H9 (cell line): ENCODE data around the gene PEA15. TPM values are rescaled to one million over a fixed set of nuclear protein-coding genes. Genes with fewer than 3 reads are reported as not detected.
A peak's percentile ranks its signal among the peaks of the same experiment; 100 is the strongest.

ENCODE experiments used
- DNase-seq: peaks from one replicate; pipeline ENCODE4 v3.0.0-alpha.2; 2017
- H2AFZ ChIP-seq: one replicate; pipeline ENCODE4 v1.6.1; 2013; ENCODE audit warnings: mild to moderate bottlenecking, low read length, control low read depth, moderate library complexity
- H2AK5ac ChIP-seq: 2 replicates; pipeline ENCODE4 v1.6.1; 2013; ENCODE audit warnings: low read length, control low read depth, mixed read lengths; ENCODE audit not compliant: insufficient read length
- H2BK120ac ChIP-seq: one replicate; pipeline ENCODE4 v1.6.1; 2013; ENCODE audit warnings: low read depth, mild to moderate bottlenecking, low read length, control low read depth, inconsistent platforms; ENCODE audit not compliant: poor library complexity, severe bottlenecking
- H2BK12ac ChIP-seq: 2 replicates; pipeline ENCODE4 v1.6.1; 2013; ENCODE audit warnings: low read length, control low read depth, mixed read lengths, low read depth; ENCODE audit not compliant: insufficient read length
- H2BK15ac ChIP-seq: 2 replicates; pipeline ENCODE4 v1.6.1; 2013; ENCODE audit warnings: low read depth, low read length, control low read depth
- H2BK20ac ChIP-seq: one replicate; pipeline ENCODE4 v1.6.1; 2013; ENCODE audit warnings: low read depth, mild to moderate bottlenecking, low read length, control low read depth, inconsistent platforms; ENCODE audit not compliant: poor library complexity, severe bottlenecking
- H2BK5ac ChIP-seq: 2 replicates; pipeline ENCODE4 v1.6.1; 2013; ENCODE audit warnings: low read length, control low read depth, mixed read lengths; ENCODE audit not compliant: insufficient read length
- H3K14ac ChIP-seq: 2 replicates; pipeline ENCODE4 v1.6.1; 2013; ENCODE audit warnings: low read length, control low read depth; ENCODE audit not compliant: insufficient read depth
- H3K18ac ChIP-seq: 2 replicates; pipeline ENCODE4 v1.6.1; 2013; ENCODE audit warnings: low read depth, mild to moderate bottlenecking, mixed read lengths, low read length, control low read depth; ENCODE audit not compliant: insufficient read length
- H3K23ac ChIP-seq: 2 replicates; pipeline ENCODE4 v1.6.1; 2013; ENCODE audit warnings: low read length, control low read depth, mixed read lengths, low read depth; ENCODE audit not compliant: insufficient read length
- H3K23me2 ChIP-seq: 2 replicates; pipeline ENCODE4 v1.6.1; 2013; ENCODE audit warnings: low read depth, mild to moderate bottlenecking, mixed read lengths, low read length, control low read depth; ENCODE audit not compliant: insufficient read length, poor library complexity, severe bottlenecking
- H3K27ac ChIP-seq: 2 replicates; pipeline ENCODE4 v1.5.1; 2013; ENCODE audit warnings: low read length, control low read depth, mixed read lengths, low read depth; ENCODE audit not compliant: insufficient read length
- H3K27me3 ChIP-seq: 2 replicates; pipeline ENCODE4 v1.6.1; 2013; ENCODE audit warnings: low read length, control low read depth, inconsistent platforms; ENCODE audit not compliant: insufficient read depth
- H3K4ac ChIP-seq: 2 replicates; pipeline ENCODE4 v1.6.1; 2013; ENCODE audit warnings: low read depth, mild to moderate bottlenecking, control low read depth, inconsistent platforms, low read length, moderate library complexity
- H3K4me1 ChIP-seq: 2 replicates; pipeline ENCODE4 v1.6.1; 2013; ENCODE audit warnings: low read length, control low read depth, inconsistent platforms; ENCODE audit not compliant: insufficient read depth
- H3K4me2 ChIP-seq: 2 replicates; pipeline ENCODE4 v1.6.1; 2013; ENCODE audit warnings: low read length, control low read depth, mixed read lengths; ENCODE audit not compliant: insufficient read length, insufficient read depth
- H3K56ac ChIP-seq: 2 replicates; pipeline ENCODE4 v1.6.1; 2013; ENCODE audit warnings: low read depth, mild to moderate bottlenecking, mixed read lengths, low read length, control low read depth; ENCODE audit not compliant: insufficient read length
- H3K79me1 ChIP-seq: 2 replicates; pipeline ENCODE4 v1.6.1; 2013; ENCODE audit warnings: low read depth, mild to moderate bottlenecking, moderate library complexity, low read length, control low read depth, inconsistent platforms; ENCODE audit not compliant: insufficient read depth, poor library complexity, severe bottlenecking
- H3K79me2 ChIP-seq: 2 replicates; pipeline ENCODE4 v1.6.1; 2013; ENCODE audit warnings: low read length, control low read depth, inconsistent platforms; ENCODE audit not compliant: insufficient read depth
- H3K9ac ChIP-seq: 2 replicates; pipeline ENCODE4 v1.6.1; 2013; ENCODE audit warnings: low read length, control low read depth, mixed read lengths; ENCODE audit not compliant: insufficient read length; ENCODE audit errors: extremely low read depth
- H3K9me3 ChIP-seq: one replicate; pipeline ENCODE4 v1.6.1; 2013; ENCODE audit warnings: low read depth, low read length, inconsistent platforms; ENCODE audit not compliant: control insufficient read depth
- H3T11ph ChIP-seq: one replicate; pipeline ENCODE4 v1.6.1; 2013; ENCODE audit warnings: mild to moderate bottlenecking, low read length, control low read depth, inconsistent platforms
- H4K20me1 ChIP-seq: one replicate; pipeline ENCODE4 v1.6.1; 2013; ENCODE audit not compliant: control insufficient read depth, insufficient read length, insufficient read depth
- H4K5ac ChIP-seq: 2 replicates; pipeline ENCODE4 v1.6.1; 2013; ENCODE audit warnings: low read depth, mild to moderate bottlenecking, mixed read lengths, low read length, control low read depth; ENCODE audit not compliant: insufficient read length
- H4K8ac ChIP-seq: replicated peaks from 2 replicates; pipeline ENCODE4 v1.6.1; 2013; ENCODE audit warnings: low read length, control low read depth, mixed read lengths, low read depth; ENCODE audit not compliant: insufficient read length
- H4K91ac ChIP-seq: 2 replicates; pipeline ENCODE4 v1.6.1; 2013; ENCODE audit warnings: low read depth, mild to moderate bottlenecking, moderate library complexity, mixed read lengths, low read length, control low read depth; ENCODE audit not compliant: insufficient read length
- H3K27ac Mint-ChIP-seq, 3 experiments: 2 replicates in 2 of 3; 3 replicates in 1 of 3; pipeline ENCODE4 v1.8.0; 2020 to 2021; ENCODE audit warnings: mixed read lengths in 3 of 3, mild to moderate bottlenecking in 1 of 3, moderate library complexity in 1 of 3
- H3K27me3 Mint-ChIP-seq: 2 replicates; pipeline ENCODE4 v1.8.0; 2021; ENCODE audit warnings: low read depth, mild to moderate bottlenecking, moderate library complexity, mixed read lengths
- H3K36me3 Mint-ChIP-seq, 3 experiments: 2 replicates in 2 of 3; 3 replicates in 1 of 3; pipeline ENCODE4 v1.8.0; 2020 to 2021; ENCODE audit warnings: low read depth in 3 of 3, mixed read lengths in 3 of 3; ENCODE audit not compliant: insufficient read depth in 1 of 3
- H3K4me1 Mint-ChIP-seq, 2 experiments: 2 replicates each; pipeline ENCODE4 v1.8.0; 2020; ENCODE audit warnings: mixed read lengths in 2 of 2
- H3K4me3 Mint-ChIP-seq, 2 experiments: 2 replicates in 1 of 2; 3 replicates in 1 of 2; pipeline ENCODE4 v1.8.0; 2020 to 2021; ENCODE audit warnings: mild to moderate bottlenecking in 2 of 2, mixed read lengths in 2 of 2, moderate library complexity in 1 of 2
- H3K9me3 Mint-ChIP-seq, 2 experiments: 2 replicates in 1 of 2; 3 replicates in 1 of 2; pipeline ENCODE4 v1.8.0; 2020; ENCODE audit warnings: mild to moderate bottlenecking in 2 of 2, mixed read lengths in 2 of 2, moderate library complexity in 1 of 2
- total RNA-seq: library from RNA; stranded (reverse); gene quantifications from 2 replicates; pipeline ENCODE4 v1.2.1, GENCODE V29; 2021
- TF ChIP-seq, protein P1 (sequence below): fragments of 200-600 bp; sonication (generic); conservative IDR thresholded peaks from 3 replicates; pipeline ENCODE4 v1.8.0; 2021; ENCODE audit warnings: antibody characterized with exemption, mild to moderate bottlenecking

Gene PEA15
- total RNA-seq, 1 experiment from 2014 or later: 82.1 TPM

DNA sequence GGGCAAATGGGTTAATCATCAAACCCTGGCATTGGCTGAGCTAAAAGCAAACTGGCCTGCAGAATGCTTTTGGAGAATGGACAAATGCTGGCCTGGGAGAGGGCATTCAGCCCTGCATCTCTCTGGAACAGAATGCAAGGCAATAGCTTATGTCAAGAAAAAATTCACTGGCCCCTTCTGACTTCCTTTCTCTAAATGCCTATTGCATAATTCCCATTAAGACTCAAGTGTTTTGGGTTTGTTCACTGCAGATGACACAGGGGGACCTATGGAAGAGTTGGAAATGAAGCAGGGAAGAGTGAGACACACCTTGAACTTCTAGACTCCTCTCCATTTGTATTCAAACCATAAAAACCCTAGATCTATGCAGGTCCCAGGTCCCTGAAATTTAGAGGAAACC, 15.9 kb downstream of the PEA15 start:
- H3T11ph ChIP-seq: no peak overlapping the region
- Mint-ChIP-seq H3K27me3 (no peaks in the 10 kb centered on the region), H3K27ac (peak overlapping the region in 1 of 3 experiments; percentile 11; a peak in 1 of 7 replicates), H3K9me3 (no peaks in the 10 kb centered on the region), H3K36me3 (peaks cover 22 to 85% (median 43%) of the 10 kb centered on the region in 3 experiments; a peak in 6 of 7 replicates), H3K4me3 (no peak overlapping the region), H3K4me1 (peaks cover 15 to 17% of the 10 kb centered on the region in 2 experiments)
- no peaks in the 10 kb centered on the region for H4K20me1 ChIP-seq
- H3K18ac ChIP-seq: no peak overlapping the region
- H2BK20ac ChIP-seq: no peak overlapping the region
- H3K14ac ChIP-seq: no peak overlapping the region
- H3K79me2 ChIP-seq: no peaks in the 10 kb centered on the region
- no peak overlapping the region for H3K23ac ChIP-seq
- H2BK5ac ChIP-seq: no peak overlapping the region
- H3K27me3 ChIP-seq: no peaks in the 10 kb centered on the region
- no peak overlapping the region for H3K56ac ChIP-seq
- H2AFZ ChIP-seq: no peak overlapping the region
- DNase-seq: no peak
- H3K4ac ChIP-seq: no peak overlapping the region
- H2BK15ac ChIP-seq: no peak overlapping the region
- no peaks in the 10 kb centered on the region for H3K9me3 ChIP-seq
- H2BK120ac ChIP-seq: no peak overlapping the region
- H4K8ac ChIP-seq: no peak overlapping the region
- no peaks in the 10 kb centered on the region for H3K79me1 ChIP-seq
- no peak overlapping the region for H4K5ac ChIP-seq
- H3K4me2 ChIP-seq: no peak overlapping the region
- no peaks in the 10 kb centered on the region for H3K23me2 ChIP-seq
- H2AK5ac ChIP-seq: no peak overlapping the region
- H3K27ac ChIP-seq: no peak overlapping the region
- H3K4me1 ChIP-seq: no peaks in the 10 kb centered on the region
- H2BK12ac ChIP-seq: no peak overlapping the region
- no peak overlapping the region for H3K9ac ChIP-seq
- no peak overlapping the region for H4K91ac ChIP-seq
- TF ChIP-seq, protein P1, sequence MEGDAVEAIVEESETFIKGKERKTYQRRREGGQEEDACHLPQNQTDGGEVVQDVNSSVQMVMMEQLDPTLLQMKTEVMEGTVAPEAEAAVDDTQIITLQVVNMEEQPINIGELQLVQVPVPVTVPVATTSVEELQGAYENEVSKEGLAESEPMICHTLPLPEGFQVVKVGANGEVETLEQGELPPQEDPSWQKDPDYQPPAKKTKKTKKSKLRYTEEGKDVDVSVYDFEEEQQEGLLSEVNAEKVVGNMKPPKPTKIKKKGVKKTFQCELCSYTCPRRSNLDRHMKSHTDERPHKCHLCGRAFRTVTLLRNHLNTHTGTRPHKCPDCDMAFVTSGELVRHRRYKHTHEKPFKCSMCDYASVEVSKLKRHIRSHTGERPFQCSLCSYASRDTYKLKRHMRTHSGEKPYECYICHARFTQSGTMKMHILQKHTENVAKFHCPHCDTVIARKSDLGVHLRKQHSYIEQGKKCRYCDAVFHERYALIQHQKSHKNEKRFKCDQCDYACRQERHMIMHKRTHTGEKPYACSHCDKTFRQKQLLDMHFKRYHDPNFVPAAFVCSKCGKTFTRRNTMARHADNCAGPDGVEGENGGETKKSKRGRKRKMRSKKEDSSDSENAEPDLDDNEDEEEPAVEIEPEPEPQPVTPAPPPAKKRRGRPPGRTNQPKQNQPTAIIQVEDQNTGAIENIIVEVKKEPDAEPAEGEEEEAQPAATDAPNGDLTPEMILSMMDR: no peak
